HG03108 (cell line): ENCODE data around the gene SLX4IP.

Source experiments
- ATAC-seq: cut with Tn5 transposase; IDR thresholded peaks from one replicate; pipeline ENCODE4 v1.9.1; 2021; ENCODE audit warnings: moderate library complexity; ENCODE audit not compliant: unreplicated experiment

The SLX4IP gene

GRCh38 chr20:10658876-10659632 is 223.9 kb downstream of the SLX4IP start:
- no peak for ATAC-seq

GRCh38 chr20:10659651-10660601 is 224.8 kb downstream of the SLX4IP start:
- ATAC-seq, result no peak

DNA sequence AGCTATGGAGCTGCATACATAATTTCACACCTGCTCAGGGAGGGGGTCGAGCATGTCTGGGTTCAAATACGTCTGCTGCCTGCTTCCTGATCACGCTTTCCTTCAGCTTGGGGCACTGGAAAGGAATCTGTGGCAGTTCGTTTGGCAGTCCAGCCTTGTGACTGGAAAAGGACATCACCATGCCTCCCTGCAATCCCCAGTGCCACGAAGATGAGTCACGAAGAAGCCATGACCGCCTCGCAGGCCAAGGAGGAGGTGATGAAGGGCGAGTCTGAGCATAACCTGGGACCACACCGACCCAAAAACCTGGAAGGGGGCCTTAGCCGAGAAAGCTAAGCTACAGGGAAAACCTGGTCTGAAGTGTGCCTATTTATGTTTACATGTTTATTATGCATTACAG is 225.6 kb downstream of the SLX4IP start:
- no peak for ATAC-seq

DNA sequence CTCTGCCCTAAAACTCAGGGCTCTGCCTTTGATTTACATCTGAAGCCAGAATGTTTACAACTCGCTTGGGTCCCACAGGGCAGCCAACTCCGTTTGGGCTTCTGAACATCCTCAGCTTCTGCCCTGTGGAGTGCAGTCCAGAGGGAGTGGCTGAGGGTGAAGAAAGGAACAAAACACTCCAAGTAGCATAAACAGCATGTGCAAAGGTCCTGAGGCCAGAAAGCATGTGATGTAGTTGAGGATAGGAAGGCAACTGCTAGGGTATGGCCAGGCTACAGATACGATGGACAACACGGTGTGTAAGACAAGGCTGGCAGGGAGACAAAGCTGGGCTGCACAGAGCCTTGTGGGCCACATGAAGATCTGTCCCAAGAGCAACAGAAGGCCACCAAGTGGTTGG is 226.2 kb downstream of the SLX4IP start:
- no peak for ATAC-seq

DNA sequence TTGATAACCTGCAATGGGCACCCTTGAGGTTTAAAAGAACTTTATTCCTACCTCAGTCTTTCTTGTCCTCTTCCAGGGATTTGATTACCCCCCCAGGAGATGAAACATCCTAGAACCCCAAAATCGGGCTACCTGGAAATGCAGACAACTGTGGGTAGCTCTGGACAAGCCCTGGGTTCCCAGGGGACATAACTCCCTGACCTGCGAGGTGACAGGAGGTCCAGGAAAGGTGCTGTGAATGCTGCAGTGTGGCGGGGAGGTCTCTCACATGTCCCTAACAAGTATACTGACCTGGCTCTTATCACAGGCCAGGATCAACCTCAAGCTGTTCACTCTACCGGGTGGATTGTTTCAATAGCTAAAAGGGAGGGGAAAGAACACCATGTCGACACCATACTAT is 227.0 kb downstream of the SLX4IP start:
- no peak for ATAC-seq

- no peak for ATAC-seq
These were observed 227.8 kb downstream of the SLX4IP start for GRCh38 chr20:10662661-10663458.

DNA sequence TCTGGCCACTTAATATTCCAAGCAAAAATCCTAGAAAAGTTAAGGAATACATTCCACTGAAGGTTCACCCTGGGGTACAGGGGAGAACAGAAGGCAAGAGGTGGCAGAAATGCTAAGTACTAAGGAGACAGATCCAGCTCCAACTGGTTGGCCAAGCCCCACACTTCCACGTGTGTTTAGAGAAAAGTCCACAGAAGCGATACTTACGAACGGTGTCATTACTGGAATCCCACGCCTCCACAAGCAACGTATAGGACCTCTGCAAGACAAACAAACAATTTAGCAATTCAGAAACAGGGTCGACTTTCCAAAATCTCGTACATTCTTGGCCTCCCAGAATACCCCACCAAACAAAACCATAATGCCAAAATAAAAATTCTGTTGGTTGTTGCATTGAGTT is 228.7 kb downstream of the SLX4IP start:
- ATAC-seq, result no peak

- no peak for ATAC-seq
These were observed 230.0 kb downstream of the SLX4IP start for GRCh38 chr20:10665027-10665561.

DNA sequence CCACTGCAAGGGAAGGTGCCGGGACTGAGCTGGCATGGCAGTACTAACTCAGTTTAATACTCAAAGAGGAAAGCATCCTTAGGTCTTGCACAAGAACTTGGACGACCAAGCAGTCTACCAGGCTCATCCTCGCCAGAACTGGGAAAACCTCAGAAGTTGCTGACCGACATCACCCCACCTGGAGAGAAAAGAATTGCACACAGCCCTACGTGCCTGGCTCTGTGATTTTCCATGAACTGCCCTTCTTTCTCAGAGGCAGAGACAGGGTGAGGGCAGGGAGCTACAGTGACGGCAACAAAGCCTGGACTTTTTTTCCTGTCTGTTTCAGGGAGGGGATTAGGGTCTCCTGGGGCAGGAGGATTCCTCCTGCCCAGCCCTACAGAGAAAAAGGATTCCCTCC is 230.7 kb downstream of the SLX4IP start:
- ATAC-seq, result no peak

DNA sequence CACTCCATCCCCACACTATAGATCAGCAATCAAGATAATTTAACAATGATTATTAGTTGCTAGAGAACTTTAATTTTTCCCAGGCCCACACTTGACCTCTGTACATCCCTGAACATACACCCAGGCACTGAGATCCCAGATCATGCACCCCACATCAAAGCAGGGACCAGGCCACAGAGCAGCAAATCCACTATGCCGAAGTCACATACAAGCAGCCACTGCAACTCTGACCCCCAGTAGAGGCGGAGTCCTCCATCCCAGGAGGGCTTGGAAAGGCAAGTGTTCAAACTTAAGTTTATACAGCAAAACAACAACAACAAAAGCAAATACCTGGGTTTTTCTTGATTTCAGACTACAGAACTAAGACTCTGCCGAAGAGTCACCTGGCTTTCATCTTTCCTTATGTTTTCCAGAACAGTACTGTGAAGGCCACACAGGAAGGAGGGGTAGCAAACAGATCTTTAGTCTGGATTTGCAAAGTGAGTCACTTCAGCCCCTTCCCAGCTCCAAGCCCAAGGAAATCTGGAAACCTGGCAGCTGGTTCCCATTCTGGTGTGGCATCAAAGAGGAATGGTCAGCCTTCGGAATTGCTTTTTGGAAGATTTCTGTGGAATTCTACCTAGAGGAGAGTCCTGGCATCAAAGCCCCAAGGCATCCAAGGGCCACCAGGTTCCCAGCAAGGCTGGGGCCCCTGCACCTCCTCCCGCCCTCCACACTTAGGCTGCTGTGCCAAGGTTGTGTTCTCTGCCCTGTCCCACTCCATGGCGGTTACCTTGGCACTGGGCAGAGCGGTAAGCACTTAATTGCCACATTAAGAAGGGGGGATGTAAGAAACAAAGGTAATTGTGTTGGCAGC is 231.3 kb downstream of the SLX4IP start:
- ATAC-seq, result no peak

DNA sequence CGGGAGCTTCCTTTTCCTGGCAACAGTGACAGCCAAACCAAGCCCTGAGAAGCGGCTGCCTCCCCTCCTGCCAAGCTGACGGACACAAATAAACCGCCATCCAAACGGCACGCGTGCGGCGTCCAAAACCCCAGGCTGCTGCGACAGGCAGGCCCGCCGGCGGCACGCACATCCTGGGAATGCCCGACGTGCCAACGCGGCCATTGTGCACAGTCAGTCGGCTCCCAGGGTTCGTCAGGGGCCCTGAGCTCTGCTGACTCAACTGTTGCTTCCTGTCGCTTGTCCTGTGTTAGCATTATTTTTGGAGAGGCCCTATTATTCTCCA is 231.9 kb downstream of the SLX4IP start:
- no peak for ATAC-seq

DNA sequence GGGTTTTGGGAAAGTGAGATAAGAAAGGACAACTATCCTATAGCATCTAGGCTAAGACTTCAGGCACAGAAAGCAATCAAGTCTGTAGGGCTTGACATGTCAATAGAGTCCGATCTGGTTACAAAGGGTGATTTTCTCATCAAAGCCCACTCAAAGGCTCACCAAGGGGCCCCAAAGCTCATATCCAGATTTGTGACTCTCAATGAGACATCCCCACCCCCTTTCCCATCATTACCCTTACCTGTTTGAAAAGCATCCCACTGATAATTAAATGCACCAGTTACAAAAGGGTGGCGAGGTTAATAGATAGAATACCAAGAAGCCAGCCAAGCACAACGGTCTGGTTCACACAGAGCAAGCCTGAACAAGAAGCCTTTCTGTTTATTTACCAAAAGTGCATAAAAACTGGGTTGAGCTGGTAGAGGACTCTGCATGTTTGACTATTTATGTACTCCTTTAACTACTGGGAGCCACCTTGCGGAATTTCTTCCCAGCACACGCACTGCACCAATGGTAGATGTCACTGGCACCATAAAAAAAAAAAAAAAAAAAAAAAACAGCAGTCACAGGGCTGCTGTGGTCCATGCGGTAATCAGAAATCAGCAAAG is 232.6 kb downstream of the SLX4IP start:
- no peak for ATAC-seq

DNA sequence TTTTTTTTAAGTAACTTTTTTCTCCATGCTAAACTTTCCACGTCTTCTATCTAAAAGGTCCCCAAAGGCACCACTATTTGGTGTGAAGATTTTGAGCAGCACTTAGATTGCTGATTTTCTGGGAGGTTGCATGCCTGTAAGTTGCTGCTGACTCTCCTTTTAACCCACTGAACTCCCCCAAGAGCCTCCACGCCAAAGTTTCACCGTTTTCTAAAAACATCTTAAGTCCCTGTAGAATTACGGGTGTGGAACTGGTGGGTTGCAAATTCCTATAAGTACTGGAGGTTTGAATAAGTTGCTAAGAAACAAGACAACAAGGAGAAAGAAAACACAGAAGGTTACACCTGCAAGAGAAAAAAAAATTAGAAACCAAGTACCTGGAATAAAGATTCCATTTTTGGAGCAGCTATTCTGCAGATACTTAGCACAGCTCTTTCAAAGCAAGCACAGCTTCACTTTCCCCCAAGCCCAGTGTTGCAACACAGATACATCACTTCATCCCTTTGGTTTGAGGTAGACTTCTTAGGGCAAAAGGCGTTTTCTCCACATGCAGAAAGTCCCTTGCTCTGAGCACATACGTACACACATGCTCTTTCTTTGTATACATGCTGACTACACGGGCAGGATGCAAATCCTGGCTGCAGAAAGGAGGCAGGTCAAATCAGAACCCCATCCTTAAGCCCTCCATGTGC is 233.7 kb downstream of the SLX4IP start:
- no peak for ATAC-seq

- no peak for ATAC-seq
These were observed 234.8 kb downstream of the SLX4IP start for GRCh38 chr20:10669843-10670446.

DNA sequence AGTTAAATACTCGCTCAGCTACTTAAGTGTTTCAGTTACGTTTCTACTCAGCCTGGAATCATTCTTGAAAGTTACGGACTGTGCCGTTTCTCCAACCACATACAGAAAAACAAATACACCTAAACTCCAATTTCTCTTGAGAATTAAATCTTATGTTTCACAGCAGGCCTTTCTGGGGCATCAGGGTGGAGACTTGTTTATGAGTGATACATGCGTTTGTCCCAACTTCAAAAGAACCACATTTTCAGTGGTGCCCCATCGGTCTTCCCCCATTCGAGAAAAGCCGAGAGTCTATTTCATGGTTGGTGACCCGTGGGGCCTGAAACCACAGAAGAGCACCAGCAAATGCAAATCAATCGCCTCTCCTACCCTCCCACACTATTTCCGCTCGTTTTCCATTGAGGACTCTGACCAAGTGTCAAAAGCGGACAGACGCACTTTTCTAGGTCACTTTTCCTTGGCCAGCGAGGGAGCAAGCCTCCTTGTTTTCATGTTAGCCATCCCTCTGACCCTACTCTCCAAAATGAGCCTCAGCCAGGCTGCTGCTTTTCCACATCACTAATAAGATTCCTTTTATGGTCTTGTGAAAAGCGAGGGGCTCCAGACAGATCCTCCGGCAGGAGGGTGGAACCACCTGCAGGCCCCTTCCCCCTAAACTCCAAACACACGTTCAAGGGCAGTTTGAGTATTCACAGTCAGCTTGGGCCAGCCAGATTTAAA is 235.6 kb downstream of the SLX4IP start:
- peak; percentile 23 for ATAC-seq

GRCh38 chr20:10671221-10671918 is 236.3 kb downstream of the SLX4IP start:
- peak; percentile 26 for ATAC-seq

- no peak for ATAC-seq
These were observed 237.0 kb downstream of the SLX4IP start for GRCh38 chr20:10671919-10672623.
